NAMALWA (cell line): ENCODE data around the gene NPFFR1.
A peak's percentile ranks its signal among the peaks of the same experiment; 100 is the strongest.
"Not testable (repeated sequence)": the region's sequence is repeated elsewhere in the genome, so short reads cannot be mapped to it uniquely, and the experiment has no call there.

Experiments used
- DNase-seq: peaks from one replicate; pipeline ENCODE4 v3.0.0-alpha.2; 2015; ENCODE audit warnings: low spot score

Gene NPFFR1

DNA sequence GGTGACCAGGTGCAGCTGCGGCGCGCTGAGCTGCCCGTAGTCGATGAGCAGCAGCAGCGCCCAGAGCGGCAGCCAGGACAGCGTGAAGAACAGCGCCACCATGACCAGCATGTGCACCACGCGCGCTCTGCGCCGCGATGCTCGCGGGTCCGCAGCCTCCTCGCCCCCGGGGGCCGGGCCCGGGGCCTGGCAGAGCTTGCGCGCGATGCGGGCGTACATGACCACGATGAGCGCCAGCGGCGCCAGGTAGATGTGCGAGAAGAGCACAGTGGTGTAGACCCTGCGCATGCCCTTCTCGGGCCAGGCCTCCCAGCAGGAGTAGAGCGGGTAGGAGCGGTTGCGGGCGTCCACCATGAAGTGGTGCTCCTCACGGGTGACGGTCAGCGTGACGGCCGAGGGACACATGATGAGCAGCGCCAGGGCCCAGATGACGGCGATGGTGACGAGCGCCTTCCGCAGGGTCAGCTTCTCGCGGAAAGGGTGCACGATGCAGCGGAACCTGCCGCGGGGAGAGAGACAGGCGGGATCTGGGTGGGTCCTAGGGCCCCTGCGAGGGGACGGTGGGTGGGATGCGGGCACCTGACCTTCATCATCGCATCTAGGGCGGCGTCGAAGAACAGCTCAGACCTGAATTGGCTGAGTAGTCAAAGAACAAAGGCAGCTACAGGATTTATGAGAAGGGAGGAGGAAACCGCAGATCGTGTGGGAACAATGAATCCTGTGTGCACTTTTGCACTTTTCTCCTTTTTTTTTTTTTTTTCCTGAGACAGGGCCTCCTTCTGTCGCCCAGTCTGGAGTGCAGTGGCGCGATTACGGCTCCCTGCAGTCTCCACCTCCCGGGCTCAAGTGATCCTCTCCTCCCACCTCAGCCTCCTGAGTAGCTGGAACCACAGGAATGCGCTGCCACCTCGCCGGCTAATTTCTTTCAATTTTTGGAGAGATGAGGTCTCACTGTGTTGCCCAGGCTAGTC lies 28.2 kb downstream of the NPFFR1 start:
- DNase-seq, result no peak

GRCh38 chr10:70254778-70255328 lies 29.0 kb downstream of the NPFFR1 start:
- no peak for DNase-seq

GRCh38 chr10:70253878-70254765 lies 29.7 kb downstream of the NPFFR1 start:
- DNase-seq, result no peak

DNA sequence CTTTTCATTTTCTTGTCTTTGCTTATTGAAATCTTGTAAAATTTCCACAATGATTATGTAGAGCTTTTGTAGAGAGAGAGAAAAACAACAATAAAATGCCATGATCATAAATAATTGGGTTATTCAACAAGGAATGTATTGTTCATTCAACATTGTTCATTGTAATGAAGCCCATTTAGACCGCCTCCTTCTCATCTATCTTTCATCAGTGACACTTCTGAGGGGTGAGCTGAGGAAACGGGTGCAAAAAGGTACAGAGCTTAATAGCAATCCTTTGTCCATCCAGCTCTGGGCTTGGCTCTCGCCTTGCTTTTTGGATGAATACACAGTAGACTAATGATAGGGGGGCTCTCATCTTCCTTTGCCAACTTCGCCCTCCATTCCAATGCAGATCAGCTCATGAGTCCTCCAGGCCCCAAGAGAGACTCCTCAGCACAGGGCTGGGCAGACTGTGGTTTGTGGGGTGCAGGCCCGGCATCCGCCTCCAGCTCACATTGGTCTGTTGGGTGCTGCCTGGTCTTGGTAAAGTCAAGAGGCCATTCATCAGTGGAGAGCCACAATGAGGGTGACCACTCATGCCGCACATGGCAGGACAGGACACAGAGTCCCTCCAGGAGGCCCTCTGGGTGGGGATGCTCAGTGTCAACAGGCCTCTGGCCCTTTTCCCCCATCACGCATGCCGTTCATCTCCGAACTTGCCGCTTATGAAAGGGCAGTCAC lies 32.7 kb downstream of the NPFFR1 start:
- no peak for DNase-seq

DNA sequence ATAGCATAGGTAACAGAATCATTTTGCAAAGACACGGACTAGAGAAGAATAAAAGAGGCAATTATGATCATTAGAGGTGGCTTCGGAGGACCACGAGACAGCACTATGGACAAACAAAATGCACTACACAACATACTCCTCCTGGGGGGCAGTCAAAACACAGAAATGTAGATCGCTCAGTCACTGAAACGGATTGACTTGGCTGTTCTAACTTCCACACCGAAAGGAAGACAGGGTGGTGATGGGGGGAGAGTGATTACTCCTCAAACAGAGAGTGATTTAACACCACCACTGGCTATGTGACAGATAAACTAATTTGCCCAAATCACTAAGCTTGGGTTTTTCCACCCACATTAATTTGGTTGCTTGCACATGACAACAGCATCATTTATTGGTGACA lies 36.4 kb downstream of the NPFFR1 start:
- no peak for DNase-seq

GRCh38 chr10:70241081-70241480 lies 42.7 kb downstream of the NPFFR1 start:
- no peak for DNase-seq

DNA sequence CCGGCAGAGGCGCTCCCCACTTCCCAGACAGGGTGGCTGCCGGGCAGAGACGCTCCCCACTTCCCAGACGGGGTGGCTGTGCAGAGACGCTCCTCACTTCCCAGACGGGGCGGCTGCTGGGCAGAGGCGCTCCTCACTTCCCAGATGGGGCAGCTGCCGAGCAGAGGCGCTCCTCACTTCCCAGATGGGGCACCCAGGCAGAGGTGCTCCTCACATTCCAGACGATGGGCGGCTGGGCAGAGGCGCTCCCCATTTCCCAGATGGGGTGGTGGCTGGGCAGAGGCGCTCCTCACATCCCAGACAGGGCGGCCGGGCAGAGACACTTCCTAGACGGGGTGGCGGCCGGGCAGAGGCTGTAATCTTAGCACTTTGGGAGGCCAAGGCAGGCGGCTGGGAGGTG lies 43.8 kb downstream of the NPFFR1 start:
- DNase-seq, result not testable (repeated sequence)

- DNase-seq, result not testable (repeated sequence)
These were observed 44.5 kb downstream of the NPFFR1 start for GRCh38 chr10:70239077-70239976.

- not testable (repeated sequence) for DNase-seq
These were observed 45.8 kb downstream of the NPFFR1 start for GRCh38 chr10:70237958-70238536.

- DNase-seq, result no peak
These were observed 48.9 kb downstream of the NPFFR1 start for GRCh38 chr10:70234668-70235447.

GRCh38 chr10:70233939-70234300 lies 49.9 kb downstream of the NPFFR1 start:
- DNase-seq, result no peak

- DNase-seq, result peak; percentile 98
These were observed 50.5 kb downstream of the NPFFR1 start, which contains the start of gene PPA1 for GRCh38 chr10:70233109-70233938. TSS of gene PPA1 (minus strand) at chr10:70233429. CDS start at chr10:70233327, 102 bp downstream.

- no peak for DNase-seq
These were observed 51.0 kb downstream of the NPFFR1 start for GRCh38 chr10:70232859-70233108.

- peak; percentile 52 for DNase-seq
These were observed 51.5 kb downstream of the NPFFR1 start for GRCh38 chr10:70232155-70232858.

GRCh38 chr10:70228491-70228890 lies 55.3 kb downstream of the NPFFR1 start:
- no peak for DNase-seq

GRCh38 chr10:70227548-70228320 lies 56.1 kb downstream of the NPFFR1 start:
- no peak for DNase-seq

DNA sequence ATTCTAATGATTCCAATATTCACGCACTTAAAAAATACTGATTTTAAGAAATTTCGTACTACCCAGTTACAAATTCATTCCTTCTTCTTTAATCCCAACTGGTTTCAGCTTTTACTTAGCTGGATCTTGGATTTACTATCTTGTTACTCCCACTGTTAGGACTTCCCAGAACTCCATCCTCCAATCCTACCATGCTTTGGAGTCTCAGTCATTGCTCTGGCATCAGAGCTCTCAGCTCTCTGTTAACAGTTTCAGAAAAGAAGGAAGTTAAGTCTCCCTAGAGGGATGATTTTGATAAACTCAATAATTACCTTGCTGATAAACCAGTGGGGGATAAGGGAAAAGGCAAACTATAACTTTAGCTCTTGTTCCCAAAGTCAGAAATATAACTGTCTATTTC lies 60.1 kb downstream of the NPFFR1 start:
- DNase-seq, result no peak
